Naive B cell (primary cell): ENCODE data around the gene OTOGL. TPM values are rescaled to one million over a fixed set of nuclear protein-coding genes. Genes with fewer than 3 reads are reported as not detected.

Experiments used
- ATAC-seq, 2 donors: fragments of 150-1000 bp; cut with Tn5 transposase; 2 replicates each; pipeline ENCODE4 v1.10.0; 2021; ENCODE audit warnings: low read depth in 2 of 2, mild to moderate bottlenecking in 2 of 2, moderate library complexity in 2 of 2
- DNase-seq: peaks from one replicate; pipeline ENCODE4 v3.0.0; 2022
- H3K27ac Mint-ChIP-seq, 6 donors: one replicate each; pipeline ENCODE4 v1.8.0; 2020 to 2022; ENCODE audit warnings: mild to moderate bottlenecking in 6 of 6, mixed read lengths in 6 of 6, moderate library complexity in 5 of 6, inconsistent platforms in 2 of 6
- H3K27me3 Mint-ChIP-seq, 3 donors: one replicate each; pipeline ENCODE4 v1.8.0; 2021 to 2022; ENCODE audit warnings: mixed read lengths in 3 of 3, mild to moderate bottlenecking in 1 of 3
- H3K36me3 Mint-ChIP-seq, 2 donors: one replicate each; pipeline ENCODE4 v1.8.0; 2020 to 2022; ENCODE audit warnings: mixed read lengths in 2 of 2, inconsistent platforms in 1 of 2, mild to moderate bottlenecking in 1 of 2
- H3K4me1 Mint-ChIP-seq, 3 donors: one replicate each; pipeline ENCODE4 v1.8.0; 2020 to 2022; ENCODE audit warnings: mixed read lengths in 3 of 3, inconsistent platforms in 1 of 3, mild to moderate bottlenecking in 1 of 3, moderate library complexity in 1 of 3
- H3K4me3 Mint-ChIP-seq, 8 donors: one replicate each; pipeline ENCODE4 v1.8.0; 2020 to 2022; ENCODE audit warnings: mild to moderate bottlenecking in 8 of 8, mixed read lengths in 8 of 8, moderate library complexity in 8 of 8, inconsistent platforms in 2 of 8
- H3K9me3 Mint-ChIP-seq, 7 donors: one replicate each; pipeline ENCODE4 v1.8.0; 2020 to 2022; ENCODE audit warnings: mixed read lengths in 7 of 7, mild to moderate bottlenecking in 5 of 7, inconsistent platforms in 2 of 7, moderate library complexity in 1 of 7
- polyA plus RNA-seq, 6 donors: library from polyadenylated mRNA; unstranded; fragments of 300-500 nt; fragmentation: Illumina TruSeq; gene quantifications; one replicate each; pipeline ENCODE4 v1.2.3, GENCODE V29; 2021; ENCODE audit warnings: low read depth in 6 of 6

OTOGL gene
- polyA plus RNA-seq, 6 donors from 2014 or later: not detected

GRCh38 chr12:80411787-80412186 lies 312.4 kb downstream of the OTOGL start:
- no peak for DNase-seq
- Mint-ChIP-seq H3K9me3 (peaks cover 0 to 3% (median 0%) of the 10 kb centered on the region in 7 donors), H3K4me3 (no peak overlapping the region), H3K27ac (no peak overlapping the region), H3K36me3 (no peaks in the 10 kb centered on the region), H3K4me1 (no peaks in the 10 kb centered on the region), H3K27me3 (peaks cover 0 to under 1% (median 0%) of the 10 kb centered on the region in 3 donors)
- no peak for ATAC-seq

- H3K4me3 Mint-ChIP-seq: no peak overlapping the region
- ATAC-seq (no peak), DNase-seq (no peak)
- no peak overlapping the region for H3K27ac Mint-ChIP-seq
- H3K36me3 Mint-ChIP-seq: no peaks in the 10 kb centered on the region
- H3K9me3 Mint-ChIP-seq: peaks cover 0 to 3% (median 0%) of the 10 kb centered on the region in 7 donors
- no peaks in the 10 kb centered on the region for H3K4me1 Mint-ChIP-seq
- peaks cover 0 to 3% (median 0%) of the 10 kb centered on the region in 3 donors for H3K27me3 Mint-ChIP-seq
These were observed 313.1 kb downstream of the OTOGL start for GRCh38 chr12:80412343-80412953.

GRCh38 chr12:80413462-80413861 lies 314.1 kb downstream of the OTOGL start:
- peaks cover 0 to 3% (median 0%) of the 10 kb centered on the region in 7 donors for H3K9me3 Mint-ChIP-seq
- no peak overlapping the region for H3K4me3 Mint-ChIP-seq
- DNase-seq (no peak), ATAC-seq (no peak)
- no peaks in the 10 kb centered on the region for H3K36me3 Mint-ChIP-seq
- peaks cover 0 to 3% (median 0%) of the 10 kb centered on the region in 3 donors for H3K27me3 Mint-ChIP-seq
- no peaks in the 10 kb centered on the region for H3K4me1 Mint-ChIP-seq
- H3K27ac Mint-ChIP-seq: no peak overlapping the region

- Mint-ChIP-seq H3K36me3 (no peaks in the 10 kb centered on the region), H3K27me3 (peaks cover 0 to 3% (median 0%) of the 10 kb centered on the region in 3 donors), H3K9me3 (peaks cover 0 to 3% (median 0%) of the 10 kb centered on the region in 7 donors), H3K4me1 (no peaks in the 10 kb centered on the region), H3K4me3 (no peak overlapping the region), H3K27ac (no peak overlapping the region)
- DNase-seq (no peak), ATAC-seq (no peak)
These were observed 316.1 kb downstream of the OTOGL start for GRCh38 chr12:80415466-80415865.

- Mint-ChIP-seq H3K9me3 (no peaks in the 10 kb centered on the region), H3K27me3 (peaks cover 0 to 3% (median 0%) of the 10 kb centered on the region in 3 donors), H3K4me1 (no peaks in the 10 kb centered on the region), H3K36me3 (no peaks in the 10 kb centered on the region), H3K27ac (no peak overlapping the region), H3K4me3 (no peak overlapping the region)
- DNase-seq (no peak), ATAC-seq (no peak)
These were observed 320.3 kb downstream of the OTOGL start for GRCh38 chr12:80419644-80420043.

GRCh38 chr12:80420075-80420474 lies 320.7 kb downstream of the OTOGL start:
- H3K27me3 Mint-ChIP-seq: peaks cover 0 to 3% (median 0%) of the 10 kb centered on the region in 3 donors
- no peak for ATAC-seq
- no peak for DNase-seq
- no peaks in the 10 kb centered on the region for H3K9me3 Mint-ChIP-seq
- H3K4me3 Mint-ChIP-seq: no peak overlapping the region
- no peak overlapping the region for H3K27ac Mint-ChIP-seq
- no peaks in the 10 kb centered on the region for H3K4me1 Mint-ChIP-seq
- no peaks in the 10 kb centered on the region for H3K36me3 Mint-ChIP-seq

GRCh38 chr12:80422550-80422949 lies 323.2 kb downstream of the OTOGL start:
- ATAC-seq: no peak
- no peak overlapping the region for H3K4me3 Mint-ChIP-seq
- H3K36me3 Mint-ChIP-seq: no peaks in the 10 kb centered on the region
- no peaks in the 10 kb centered on the region for H3K4me1 Mint-ChIP-seq
- H3K27ac Mint-ChIP-seq: no peak overlapping the region
- no peaks in the 10 kb centered on the region for H3K27me3 Mint-ChIP-seq
- no peak for DNase-seq
- no peaks in the 10 kb centered on the region for H3K9me3 Mint-ChIP-seq

Other genes starting within 250 kb of the OTOGL start
- 100 to 1,000 TPM in 4 of 6 donors, 10 to 100 TPM in 2; 52.8 to 151 (median 107) TPM for gene PPP1R12A, start 164.4 kb upstream of the OTOGL start, polyA plus RNA-seq